Measurements from ENCODE around the gene SMYD3. TPM values are rescaled to one million over a fixed set of nuclear protein-coding genes. Genes with fewer than 3 reads are reported as not detected.

SMYD3 gene
- total RNA-seq, 1 experiment from 2014 or later, result 25.5 TPM

DNA sequence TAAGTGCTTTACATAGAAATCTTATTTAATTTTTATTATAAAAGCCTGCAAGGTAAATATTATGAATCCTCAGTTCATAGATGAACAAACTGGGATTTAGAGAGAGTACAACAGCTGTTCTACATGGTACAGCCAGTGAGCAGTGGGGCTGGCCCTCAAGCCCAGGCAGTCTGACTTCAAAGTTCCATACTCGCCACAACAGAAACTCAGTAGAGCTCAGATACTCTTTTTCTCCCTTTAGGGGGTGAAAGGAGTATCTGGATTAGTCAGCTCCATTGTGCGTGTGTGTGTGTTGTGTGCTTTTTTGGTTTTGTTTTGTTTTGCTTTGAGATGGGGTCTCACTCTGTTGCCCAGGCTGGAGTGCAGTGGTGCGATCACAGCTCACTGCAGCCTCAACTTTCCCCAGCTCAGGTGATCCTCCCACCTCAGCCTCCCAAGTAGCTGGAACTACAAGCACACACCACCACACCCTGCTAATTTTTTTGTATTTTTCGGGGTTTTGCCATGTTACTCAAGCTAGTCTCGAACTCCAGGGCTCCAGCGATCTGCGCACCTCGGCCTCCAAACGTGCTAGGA lies 378.5 kb downstream of the SMYD3 start:
- no peaks in the 10 kb centered on the region for H3K9me3 Mint-ChIP-seq
- no peak overlapping the region for H4K8ac ChIP-seq (replicated peaks; ENCODE audit: insufficient read length, low read depth, low read length)
- DNase-seq, result no peak
- H4K20me1 ChIP-seq (ENCODE audit: control insufficient read depth, insufficient read depth, insufficient read length), result no peaks in the 10 kb centered on the region
- H3K4me2 ChIP-seq (ENCODE audit: insufficient read depth, insufficient read length, low read length), result no peak overlapping the region
- H3K4ac ChIP-seq (ENCODE audit: low read depth, low read length), result no peak overlapping the region
- no peaks in the 10 kb centered on the region for H3K27me3 ChIP-seq (ENCODE audit: insufficient read depth, low read length)
- no peak overlapping the region; a peak in 1 of 7 replicates for H3K27ac Mint-ChIP-seq
- no peaks in the 10 kb centered on the region for H3K36me3 Mint-ChIP-seq (ENCODE audit: insufficient read depth in 1 of 3, low read depth in 3 of 3)
- no CpG with 5 or more reads among the region's 9 CpGs for WGBS (ENCODE audit: extremely low coverage, insufficient read length, low lambda C conversion rate)
- no peak overlapping the region for H3K27ac ChIP-seq (ENCODE audit: insufficient read length, low read depth, low read length)
- no peaks in the 10 kb centered on the region for H3K27me3 Mint-ChIP-seq (ENCODE audit: low read depth)
- H3T11ph ChIP-seq (ENCODE audit: low read length), result no peak overlapping the region
- no peak overlapping the region for H3K4me3 Mint-ChIP-seq
- no peaks in the 10 kb centered on the region for H3K23me2 ChIP-seq (ENCODE audit: insufficient read length, low read depth, low read length, poor library complexity, severe bottlenecking)
- H3K79me2 ChIP-seq (ENCODE audit: insufficient read depth, low read length), result no peaks in the 10 kb centered on the region
- H2BK5ac ChIP-seq (ENCODE audit: insufficient read length, low read length), result no peak overlapping the region
- no peak overlapping the region for H4K91ac ChIP-seq (ENCODE audit: insufficient read length, low read depth, low read length)
- no peak overlapping the region for H3K14ac ChIP-seq (ENCODE audit: insufficient read depth, low read length)
- H3K56ac ChIP-seq (ENCODE audit: insufficient read length, low read depth, low read length), result no peak overlapping the region
- no peak overlapping the region for H2BK15ac ChIP-seq (ENCODE audit: low read depth, low read length)
- no peak overlapping the region for H3K9ac ChIP-seq (ENCODE audit: extremely low read depth, insufficient read length, low read length)
- H3K4me1 Mint-ChIP-seq, result no peaks in the 10 kb centered on the region
- H3K18ac ChIP-seq (ENCODE audit: insufficient read length, low read depth, low read length), result no peak overlapping the region
- TF ChIP-seq, protein P1, sequence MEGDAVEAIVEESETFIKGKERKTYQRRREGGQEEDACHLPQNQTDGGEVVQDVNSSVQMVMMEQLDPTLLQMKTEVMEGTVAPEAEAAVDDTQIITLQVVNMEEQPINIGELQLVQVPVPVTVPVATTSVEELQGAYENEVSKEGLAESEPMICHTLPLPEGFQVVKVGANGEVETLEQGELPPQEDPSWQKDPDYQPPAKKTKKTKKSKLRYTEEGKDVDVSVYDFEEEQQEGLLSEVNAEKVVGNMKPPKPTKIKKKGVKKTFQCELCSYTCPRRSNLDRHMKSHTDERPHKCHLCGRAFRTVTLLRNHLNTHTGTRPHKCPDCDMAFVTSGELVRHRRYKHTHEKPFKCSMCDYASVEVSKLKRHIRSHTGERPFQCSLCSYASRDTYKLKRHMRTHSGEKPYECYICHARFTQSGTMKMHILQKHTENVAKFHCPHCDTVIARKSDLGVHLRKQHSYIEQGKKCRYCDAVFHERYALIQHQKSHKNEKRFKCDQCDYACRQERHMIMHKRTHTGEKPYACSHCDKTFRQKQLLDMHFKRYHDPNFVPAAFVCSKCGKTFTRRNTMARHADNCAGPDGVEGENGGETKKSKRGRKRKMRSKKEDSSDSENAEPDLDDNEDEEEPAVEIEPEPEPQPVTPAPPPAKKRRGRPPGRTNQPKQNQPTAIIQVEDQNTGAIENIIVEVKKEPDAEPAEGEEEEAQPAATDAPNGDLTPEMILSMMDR (conservative IDR thresholded peaks at IDR 0.05), result no peak
- H2BK12ac ChIP-seq (ENCODE audit: insufficient read length, low read depth, low read length), result no peak overlapping the region
- no peak overlapping the region for H2AFZ ChIP-seq (ENCODE audit: low read length)
- no peak overlapping the region for H3K23ac ChIP-seq (ENCODE audit: insufficient read length, low read depth, low read length)
- H4K5ac ChIP-seq (ENCODE audit: insufficient read length, low read depth, low read length), result no peak overlapping the region
- no peaks in the 10 kb centered on the region for H3K4me1 ChIP-seq (ENCODE audit: insufficient read depth, low read length)
- no peak overlapping the region for H2BK120ac ChIP-seq (ENCODE audit: low read depth, low read length, poor library complexity, severe bottlenecking)
- no peak overlapping the region for H2AK5ac ChIP-seq (ENCODE audit: insufficient read length, low read length)
- H3K79me1 ChIP-seq (ENCODE audit: insufficient read depth, low read depth, low read length, poor library complexity, severe bottlenecking), result no peaks in the 10 kb centered on the region
- no peaks in the 10 kb centered on the region for H3K9me3 ChIP-seq (ENCODE audit: control insufficient read depth, low read depth, low read length)
- H2BK20ac ChIP-seq (ENCODE audit: low read depth, low read length, poor library complexity, severe bottlenecking), result no peak overlapping the region

All from H9 (cell line).